Measurements from ENCODE around the gene SLAMF7.

GRCh38 chr1:160789702-160790611, 50.9 kb downstream of the SLAMF7 start:
- TF ChIP-seq CTCF (conservative IDR thresholded peaks at IDR 0.05 in 1 of 2, IDR thresholded peaks at IDR 0.05 in 1 of 2; ENCODE audit: extremely low read depth in 1 of 2, insufficient read depth in 1 of 2, low read depth in 1 of 2, low read length in 2 of 2) (no peak), EZH2 (IDR thresholded peaks at IDR 0.05; ENCODE audit: borderline replicate concordance, low read length) (no peak)
